Measurements from ENCODE around the gene PDSS1.

GRCh38 chr10:26770069-26770468, 72.6 kb downstream of the PDSS1 start:
- TF ChIP-seq CTCF (IDR thresholded peaks at IDR 0.05): no peak
- no peak for TF ChIP-seq POLR2A (IDR thresholded peaks at IDR 0.05)
- TF ChIP-seq POLR2AphosphoS5 (IDR thresholded peaks at IDR 0.05): no peak
- no peak for TF ChIP-seq EP300 (IDR thresholded peaks at IDR 0.05)
